ENCODE measurements around the gene MAN1C1. TPM values are rescaled to one million over a fixed set of nuclear protein-coding genes. Genes with fewer than 3 reads are reported as not detected.

The MAN1C1 gene
- total RNA-seq, 2 donors from 2014 or later = 2.2 to 4.3 TPM

GRCh38 chr1:25757846-25758185, 141.2 kb downstream of the MAN1C1 start:
- H3K9me3 ChIP-seq (ENCODE audit: control insufficient read depth, low read length) = no peaks in the 10 kb centered on the region
- H3K9me3 Mint-ChIP-seq = no peaks in the 10 kb centered on the region
- no peak overlapping the region for H3K4me3 ChIP-seq (ENCODE audit: low read length)
- H3K36me3 Mint-ChIP-seq (ENCODE audit: low read depth) = no peaks in the 10 kb centered on the region
- no peaks in the 10 kb centered on the region for H3K36me3 ChIP-seq (ENCODE audit: control insufficient read depth, insufficient read depth, low read length)
- peaks cover 25% of the 10 kb centered on the region for H3K4me1 Mint-ChIP-seq
- 52 to 60% methylated on average over 3 to 5 of the region's 5 CpGs for WGBS, 2 experiments (ENCODE audit: insufficient coverage in 1 of 2, insufficient read length in 1 of 2)
- no peaks in the 10 kb centered on the region for H3K27me3 ChIP-seq (ENCODE audit: control insufficient read depth, insufficient read depth, low read length, poor library complexity, severe bottlenecking)
- DNase-seq = no peak
- no peak for TF ChIP-seq CTCF (conservative IDR thresholded peaks at IDR 0.05)
- H3K4me1 ChIP-seq (ENCODE audit: control insufficient read depth, insufficient read depth, low read length) = peaks cover 7% of the 10 kb centered on the region
- H3K27ac Mint-ChIP-seq = peak overlapping the region; percentile 39
- H3K4me3 Mint-ChIP-seq = no peak overlapping the region
- no peak overlapping the region for H3K9ac ChIP-seq (ENCODE audit: extremely low read depth, low read length, poor library complexity, severe bottlenecking)
- no peak overlapping the region for H3K27ac ChIP-seq (ENCODE audit: low read depth, low read length)
- H3K27me3 Mint-ChIP-seq (ENCODE audit: insufficient read depth) = peaks cover 1% of the 10 kb centered on the region

- no peak overlapping the region for H3K27ac ChIP-seq (ENCODE audit: low read depth, low read length)
- Mint-ChIP-seq H3K9me3 (no peaks in the 10 kb centered on the region), H3K27me3 (ENCODE audit: insufficient read depth) (peaks cover 1% of the 10 kb centered on the region), H3K36me3 (ENCODE audit: low read depth) (no peaks in the 10 kb centered on the region), H3K4me1 (peaks cover 25% of the 10 kb centered on the region), H3K27ac (no peak overlapping the region), H3K4me3 (no peak overlapping the region)
- no peaks in the 10 kb centered on the region for H3K36me3 ChIP-seq (ENCODE audit: control insufficient read depth, insufficient read depth, low read length)
- TF ChIP-seq CTCF (conservative IDR thresholded peaks at IDR 0.05) = peak; percentile 34
- no peaks in the 10 kb centered on the region for H3K27me3 ChIP-seq (ENCODE audit: control insufficient read depth, insufficient read depth, low read length, poor library complexity, severe bottlenecking)
- H3K4me1 ChIP-seq (ENCODE audit: control insufficient read depth, insufficient read depth, low read length) = peaks cover 7% of the 10 kb centered on the region
- H3K9me3 ChIP-seq (ENCODE audit: control insufficient read depth, low read length) = no peaks in the 10 kb centered on the region
- H3K4me3 ChIP-seq (ENCODE audit: low read length) = no peak overlapping the region
- H3K9ac ChIP-seq (ENCODE audit: extremely low read depth, low read length, poor library complexity, severe bottlenecking) = no peak overlapping the region
- 80 to 84% methylated on average over 11 to 15 of the region's 15 CpGs for WGBS, 2 experiments (ENCODE audit: insufficient coverage in 1 of 2, insufficient read length in 1 of 2)
- no peak for DNase-seq
These were observed 142.0 kb downstream of the MAN1C1 start for GRCh38 chr1:25758466-25759070.

- H3K27me3 Mint-ChIP-seq (ENCODE audit: insufficient read depth) = peaks cover 1% of the 10 kb centered on the region
- Histone ChIP-seq H3K4me3 (ENCODE audit: low read length) (no peak overlapping the region), H3K9ac (ENCODE audit: extremely low read depth, low read length, poor library complexity, severe bottlenecking) (no peak overlapping the region), H3K27me3 (ENCODE audit: control insufficient read depth, insufficient read depth, low read length, poor library complexity, severe bottlenecking) (no peaks in the 10 kb centered on the region), H3K9me3 (ENCODE audit: control insufficient read depth, low read length) (no peaks in the 10 kb centered on the region), H3K27ac (ENCODE audit: low read depth, low read length) (no peak overlapping the region), H3K36me3 (ENCODE audit: control insufficient read depth, insufficient read depth, low read length) (no peaks in the 10 kb centered on the region), H3K4me1 (ENCODE audit: control insufficient read depth, insufficient read depth, low read length) (peaks cover 7% of the 10 kb centered on the region)
- no peaks in the 10 kb centered on the region for H3K9me3 Mint-ChIP-seq
- peaks cover 25% of the 10 kb centered on the region for H3K4me1 Mint-ChIP-seq
- H3K4me3 Mint-ChIP-seq = no peak overlapping the region
- no peak for DNase-seq
- TF ChIP-seq CTCF (conservative IDR thresholded peaks at IDR 0.05) = no peak
- H3K27ac Mint-ChIP-seq = no peak overlapping the region
- no peaks in the 10 kb centered on the region for H3K36me3 Mint-ChIP-seq (ENCODE audit: low read depth)
- 90 to 91% methylated on average over 6 to 11 of the region's 11 CpGs for WGBS, 2 experiments (ENCODE audit: insufficient coverage in 1 of 2, insufficient read length in 1 of 2)
These were observed 143.6 kb downstream of the MAN1C1 start for GRCh38 chr1:25760122-25760719.
